Measurements from ENCODE around the gene XRCC3. TPM values are rescaled to one million over a fixed set of nuclear protein-coding genes. Genes with fewer than 3 reads are reported as not detected.
"Not testable (repeated sequence)": the region's sequence is repeated elsewhere in the genome, so short reads cannot be mapped to it uniquely, and the experiment has no call there.

The XRCC3 gene
- polyA plus RNA-seq, 3 donors from 2014 or later, result 4.0 to 5.7 (median 5.4) TPM

- Mint-ChIP-seq H3K4me1 (peaks cover 2 to 14% of the 10 kb centered on the region in 2 donors), H3K36me3 (no peaks in the 10 kb centered on the region), H3K27ac (peak overlapping the region in 1 of 6 donors; percentile 4), H3K27me3 (ENCODE audit: low read depth in 3 of 3) (peaks cover 0 to 2% (median 0%) of the 10 kb centered on the region in 3 donors), H3K4me3 (no peak overlapping the region), H3K9me3 (no peaks in the 10 kb centered on the region)
- no peak for DNase-seq
These were observed 19.2 kb downstream of the XRCC3 start for GRCh38 chr14:103696070-103696402.

DNA sequence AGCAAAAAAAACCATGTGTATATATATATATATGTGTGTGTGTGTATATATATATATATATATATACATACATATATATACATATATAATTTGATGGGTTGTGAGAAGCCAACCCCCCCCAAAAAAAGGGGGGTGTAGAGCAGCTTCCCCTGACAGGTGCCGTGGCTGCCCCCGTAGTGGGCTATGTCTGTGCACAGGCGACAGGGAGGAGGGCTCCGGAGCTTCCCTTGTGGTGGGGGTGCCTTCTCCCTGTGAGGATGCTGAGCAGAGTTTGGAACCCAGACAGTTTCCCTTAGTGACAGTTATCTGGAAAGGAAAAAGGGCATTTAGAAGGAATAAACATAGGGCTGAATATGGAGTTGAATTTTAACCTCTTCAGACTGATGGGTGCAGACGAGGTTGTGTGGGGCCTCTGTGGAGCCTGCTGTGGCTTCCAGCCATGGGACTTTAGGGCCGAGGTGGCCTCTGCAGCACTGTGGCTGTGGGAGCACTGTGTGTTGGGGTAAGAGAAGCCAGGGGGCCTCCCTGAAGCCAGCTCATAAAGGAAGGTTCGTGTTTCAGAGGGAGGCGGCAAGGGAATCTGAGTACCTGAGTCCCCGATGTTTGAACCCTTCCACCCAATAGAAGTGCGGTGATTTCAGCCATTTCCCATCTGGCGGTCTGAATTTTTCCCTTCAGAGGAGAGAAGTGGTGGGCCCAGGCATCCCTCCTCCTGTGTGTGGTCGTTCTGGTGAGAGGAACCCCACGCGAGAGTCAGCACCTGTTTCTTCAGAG is 19.8 kb downstream of the XRCC3 start:
- Mint-ChIP-seq H3K27me3 (ENCODE audit: low read depth in 3 of 3) (peaks cover 0 to 2% (median 0%) of the 10 kb centered on the region in 3 donors), H3K4me1 (peaks cover 2 to 16% of the 10 kb centered on the region in 2 donors), H3K27ac (peak overlapping the region in 2 of 6 donors; percentile 7 to 46), H3K4me3 (no peak overlapping the region), H3K9me3 (no peaks in the 10 kb centered on the region), H3K36me3 (no peaks in the 10 kb centered on the region)
- no peak for DNase-seq

DNA sequence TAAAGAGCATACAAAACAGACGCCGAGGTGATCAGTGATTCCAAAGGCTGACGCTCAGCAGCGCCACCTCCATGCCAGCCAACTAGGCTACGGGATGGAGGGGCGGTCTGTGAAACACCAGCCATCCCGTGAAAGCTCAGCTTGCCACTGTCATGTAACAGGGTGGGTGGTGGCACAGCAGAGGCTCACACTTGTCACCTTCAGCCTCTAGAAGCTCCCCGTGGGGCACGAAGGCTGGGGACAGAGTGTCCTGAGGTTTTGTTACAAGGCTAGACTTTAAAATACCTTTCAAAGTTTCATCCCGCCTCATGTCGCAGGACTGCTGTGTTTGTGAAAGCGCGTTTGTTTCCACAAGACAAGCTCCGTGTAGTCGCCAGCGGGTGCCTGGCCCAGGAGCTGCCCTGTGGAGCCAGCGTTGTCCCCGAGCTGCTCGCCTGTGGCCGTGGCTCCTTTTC is 20.7 kb downstream of the XRCC3 start:
- Mint-ChIP-seq H3K4me1 (peaks cover 2 to 21% of the 10 kb centered on the region in 2 donors), H3K36me3 (peaks cover 0 to 5% (median 0%) of the 10 kb centered on the region in 3 donors), H3K27me3 (ENCODE audit: low read depth in 3 of 3) (peaks cover 0 to 2% (median 0%) of the 10 kb centered on the region in 3 donors), H3K27ac (no peak overlapping the region), H3K9me3 (no peaks in the 10 kb centered on the region), H3K4me3 (no peak overlapping the region)
- DNase-seq, result no peak

GRCh38 chr14:103693515-103693914 is 21.7 kb downstream of the XRCC3 start:
- Mint-ChIP-seq H3K4me3 (no peak overlapping the region), H3K9me3 (no peaks in the 10 kb centered on the region), H3K27me3 (ENCODE audit: low read depth in 3 of 3) (peaks cover 0 to 2% (median 0%) of the 10 kb centered on the region in 3 donors), H3K27ac (no peak overlapping the region), H3K36me3 (peaks cover 0 to 8% (median 0%) of the 10 kb centered on the region in 3 donors), H3K4me1 (peaks cover 2 to 24% of the 10 kb centered on the region in 2 donors)
- DNase-seq, result no peak

GRCh38 chr14:103692871-103693270 is 22.4 kb downstream of the XRCC3 start:
- H3K4me3 Mint-ChIP-seq, result no peak overlapping the region
- H3K4me1 Mint-ChIP-seq, result peaks cover 2 to 24% of the 10 kb centered on the region in 2 donors
- H3K9me3 Mint-ChIP-seq, result no peaks in the 10 kb centered on the region
- peaks cover 0 to 2% (median 0%) of the 10 kb centered on the region in 3 donors for H3K27me3 Mint-ChIP-seq (ENCODE audit: low read depth in 3 of 3)
- DNase-seq, result no peak
- no peak overlapping the region for H3K27ac Mint-ChIP-seq
- H3K36me3 Mint-ChIP-seq, result peaks cover 0 to 8% (median 0%) of the 10 kb centered on the region in 3 donors

- Mint-ChIP-seq H3K27ac (no peak overlapping the region), H3K4me1 (peaks cover 2 to 24% of the 10 kb centered on the region in 2 donors), H3K36me3 (peaks cover 0 to 9% (median 0%) of the 10 kb centered on the region in 3 donors), H3K4me3 (no peak overlapping the region), H3K27me3 (ENCODE audit: low read depth in 3 of 3) (no peaks in the 10 kb centered on the region), H3K9me3 (no peaks in the 10 kb centered on the region)
- no peak for DNase-seq
These were observed 23.1 kb downstream of the XRCC3 start for GRCh38 chr14:103692159-103692558.

DNA sequence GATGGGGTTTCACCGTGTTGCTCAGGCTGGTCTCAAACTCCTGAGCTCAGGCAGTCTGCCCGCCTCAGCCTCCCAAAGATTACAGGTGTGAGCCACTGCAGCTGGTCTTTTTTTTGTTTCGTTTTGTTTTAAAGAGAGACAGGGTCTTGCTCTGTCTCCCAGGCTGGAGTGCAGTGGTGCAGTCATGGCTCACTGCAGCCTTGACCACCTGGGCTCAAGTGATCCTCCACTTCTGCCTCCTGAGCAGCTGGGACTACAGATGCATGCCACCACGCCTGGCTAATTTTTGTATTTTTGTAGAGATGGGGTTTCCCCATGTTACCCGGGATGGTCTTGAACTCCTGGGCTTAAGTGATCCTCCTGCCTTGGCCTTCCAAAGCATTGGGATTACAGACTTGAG is 23.6 kb downstream of the XRCC3 start:
- H3K27me3 Mint-ChIP-seq (ENCODE audit: low read depth in 3 of 3); DNase-seq; H3K4me3 Mint-ChIP-seq; H3K9me3 Mint-ChIP-seq: not testable (repeated sequence)
- Mint-ChIP-seq H3K36me3 (peaks cover 0 to 13% (median 0%) of the 10 kb centered on the region in 3 donors), H3K27ac (peak overlapping the region in 1 of 6 donors; percentile 34), H3K4me1 (peaks cover 2 to 24% of the 10 kb centered on the region in 2 donors)

- H3K4me1 Mint-ChIP-seq, result peaks cover 1 to 18% of the 10 kb centered on the region in 2 donors
- H3K27ac Mint-ChIP-seq, result peak overlapping the region in 1 of 6 donors; percentile 45
- no peak for DNase-seq
- H3K9me3 Mint-ChIP-seq, result no peaks in the 10 kb centered on the region
- H3K27me3 Mint-ChIP-seq (ENCODE audit: low read depth in 3 of 3), result no peaks in the 10 kb centered on the region
- no peak overlapping the region for H3K4me3 Mint-ChIP-seq
- peaks cover 0 to 22% (median 3%) of the 10 kb centered on the region in 3 donors for H3K36me3 Mint-ChIP-seq
These were observed 24.9 kb downstream of the XRCC3 start for GRCh38 chr14:103690332-103690731.

DNA sequence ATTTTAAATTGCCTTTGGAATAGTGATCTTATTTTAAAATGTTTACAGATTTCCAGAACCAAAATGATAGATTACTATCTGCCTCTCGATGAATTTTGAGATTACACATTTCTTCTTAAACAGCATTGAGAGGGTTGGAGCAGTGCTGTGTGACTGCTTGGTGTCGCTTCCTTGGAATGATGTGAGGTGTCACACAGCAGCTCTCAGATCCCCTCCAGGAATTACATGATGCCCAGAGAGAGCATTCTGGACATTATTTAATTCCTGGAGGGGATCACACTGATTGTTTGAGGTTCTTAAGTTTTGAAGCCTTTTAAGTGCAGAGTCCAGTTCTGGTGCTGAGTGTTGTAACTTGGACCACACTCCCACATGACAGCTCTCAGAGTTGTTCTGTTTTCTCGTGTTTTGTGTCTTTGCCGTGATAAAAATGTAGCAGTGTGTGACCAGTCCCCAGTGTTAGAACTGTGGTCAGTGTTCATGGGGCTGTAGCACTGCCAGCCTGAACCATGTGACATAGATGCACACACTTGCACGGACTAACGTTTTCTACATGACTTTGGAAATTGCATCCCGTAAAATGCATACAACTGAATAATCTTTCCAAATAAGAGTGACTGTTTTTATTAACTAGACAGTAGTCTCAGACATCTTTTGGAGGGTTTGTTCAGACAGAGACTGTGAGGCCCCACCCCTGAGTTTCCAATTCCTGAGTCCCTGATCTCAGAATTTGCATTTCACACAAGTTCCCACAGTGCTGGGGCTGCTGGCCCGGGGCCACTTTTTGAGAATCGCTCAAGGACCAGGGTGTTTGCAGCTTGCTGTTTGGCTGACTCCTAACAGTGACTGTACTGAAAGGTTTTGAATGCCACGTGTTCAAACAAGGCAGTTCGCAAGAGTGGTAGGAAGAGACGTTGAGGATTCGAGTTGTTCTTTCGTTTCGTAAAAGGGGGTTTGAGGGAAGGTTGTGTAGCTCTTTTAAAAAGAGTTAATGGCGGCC is 26.0 kb downstream of the XRCC3 start:
- Mint-ChIP-seq H3K4me1 (peaks cover 0 to 15% of the 10 kb centered on the region in 2 donors), H3K9me3 (no peaks in the 10 kb centered on the region), H3K4me3 (no peak overlapping the region), H3K27me3 (ENCODE audit: low read depth in 3 of 3) (no peaks in the 10 kb centered on the region), H3K36me3 (peaks cover 0 to 22% (median 3%) of the 10 kb centered on the region in 3 donors), H3K27ac (no peak overlapping the region)
- no peak for DNase-seq

DNA sequence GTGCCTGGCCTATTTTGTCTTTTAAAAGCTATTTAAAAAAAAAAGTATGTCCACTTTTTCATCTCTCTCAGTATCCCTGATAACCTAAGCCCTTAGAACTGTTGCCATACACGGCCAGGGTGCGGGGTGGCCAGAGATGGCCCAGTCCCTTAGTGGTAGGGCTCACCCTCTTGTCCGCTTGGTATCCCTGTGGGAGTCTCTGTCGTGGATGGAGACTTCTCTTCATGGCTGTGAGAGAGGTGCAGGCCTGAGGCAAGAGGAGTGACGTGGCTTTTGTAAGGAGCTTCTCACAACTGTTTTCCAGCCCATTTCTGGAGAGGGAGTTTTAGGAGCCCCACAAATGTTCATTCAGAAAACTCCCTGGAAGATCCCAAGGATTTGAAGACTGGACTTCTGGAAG is 26.8 kb downstream of the XRCC3 start:
- no peak for DNase-seq

DNA sequence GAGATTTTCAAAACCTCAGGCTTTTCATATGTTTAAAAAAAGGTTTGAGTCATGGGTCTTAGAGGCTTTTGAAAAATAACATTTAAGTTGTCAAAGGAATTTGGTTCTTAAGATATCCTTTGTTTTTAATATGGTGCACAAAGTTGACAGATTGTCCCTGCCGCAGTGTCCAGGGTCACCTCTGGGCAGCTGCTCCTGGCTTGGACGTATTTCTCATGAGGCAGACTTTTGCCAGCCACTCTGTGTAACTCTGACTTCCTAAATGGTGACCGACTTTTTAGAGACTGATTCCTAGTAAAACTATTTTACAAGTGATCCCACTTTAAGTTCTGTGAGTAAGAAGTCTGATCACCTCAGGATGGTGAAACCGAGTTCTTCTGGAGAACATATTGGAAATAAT is 27.5 kb downstream of the XRCC3 start:
- no peak overlapping the region for H3K27ac Mint-ChIP-seq
- peaks cover 0 to 1% (median 0%) of the 10 kb centered on the region in 3 donors for H3K27me3 Mint-ChIP-seq (ENCODE audit: low read depth in 3 of 3)
- no peak overlapping the region for H3K4me3 Mint-ChIP-seq
- H3K9me3 Mint-ChIP-seq, result no peaks in the 10 kb centered on the region
- peaks cover 0 to 15% of the 10 kb centered on the region in 2 donors for H3K4me1 Mint-ChIP-seq
- DNase-seq, result no peak
- peaks cover 0 to 32% (median 3%) of the 10 kb centered on the region in 3 donors for H3K36me3 Mint-ChIP-seq

More for the DNA sequence above, 26.8 kb downstream of the XRCC3 start:
- Mint-ChIP-seq H3K36me3 (peaks cover 0 to 25% (median 3%) of the 10 kb centered on the region in 3 donors), H3K4me3 (no peak overlapping the region), H3K9me3 (no peaks in the 10 kb centered on the region), H3K27ac (no peak overlapping the region), H3K4me1 (peaks cover 0 to 15% of the 10 kb centered on the region in 2 donors), H3K27me3 (ENCODE audit: low read depth in 3 of 3) (peaks cover 0 to 1% (median 0%) of the 10 kb centered on the region in 3 donors)

DNA sequence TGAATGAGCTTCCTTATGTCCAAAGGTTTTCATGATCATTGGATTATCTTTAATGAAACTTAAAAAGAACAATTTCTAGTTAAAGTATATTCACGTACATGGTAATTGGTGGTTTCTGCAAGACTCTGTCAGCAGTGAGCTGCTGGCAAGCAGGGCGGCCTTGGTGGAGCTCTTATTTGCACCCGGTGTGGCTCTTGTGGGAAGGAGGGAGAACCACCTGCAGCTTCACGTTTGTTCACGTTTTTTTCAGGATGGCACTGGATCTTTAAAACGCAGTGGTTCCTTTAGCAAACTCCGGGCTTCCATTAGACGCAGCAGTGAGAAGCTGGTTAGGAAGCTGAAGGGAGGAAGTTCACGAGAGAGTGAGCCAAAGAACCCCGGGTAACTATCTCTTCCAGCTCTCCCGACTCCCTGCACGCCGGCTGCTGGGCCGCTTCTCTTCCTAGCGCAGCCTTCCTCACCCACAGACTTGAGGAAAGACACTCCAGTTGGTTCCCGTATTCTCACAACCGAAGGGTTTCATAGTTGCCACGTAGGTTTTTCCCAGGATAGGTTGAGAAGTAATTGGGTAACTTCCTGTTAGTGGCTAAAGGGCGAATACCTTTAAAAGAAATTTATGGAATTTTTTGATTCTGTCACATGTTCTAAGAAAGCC is 28.3 kb downstream of the XRCC3 start:
- peaks cover 0 to 32% (median 3%) of the 10 kb centered on the region in 3 donors for H3K36me3 Mint-ChIP-seq
- no peak for DNase-seq
- H3K9me3 Mint-ChIP-seq, result no peaks in the 10 kb centered on the region
- no peak overlapping the region for H3K27ac Mint-ChIP-seq
- H3K4me3 Mint-ChIP-seq, result no peak overlapping the region
- peaks cover 0 to 1% (median 0%) of the 10 kb centered on the region in 3 donors for H3K27me3 Mint-ChIP-seq (ENCODE audit: low read depth in 3 of 3)
- peaks cover 0 to 15% of the 10 kb centered on the region in 2 donors for H3K4me1 Mint-ChIP-seq

Data from immature natural killer cell (primary cell).